Measurements from ENCODE around the gene ACR.

DNA sequence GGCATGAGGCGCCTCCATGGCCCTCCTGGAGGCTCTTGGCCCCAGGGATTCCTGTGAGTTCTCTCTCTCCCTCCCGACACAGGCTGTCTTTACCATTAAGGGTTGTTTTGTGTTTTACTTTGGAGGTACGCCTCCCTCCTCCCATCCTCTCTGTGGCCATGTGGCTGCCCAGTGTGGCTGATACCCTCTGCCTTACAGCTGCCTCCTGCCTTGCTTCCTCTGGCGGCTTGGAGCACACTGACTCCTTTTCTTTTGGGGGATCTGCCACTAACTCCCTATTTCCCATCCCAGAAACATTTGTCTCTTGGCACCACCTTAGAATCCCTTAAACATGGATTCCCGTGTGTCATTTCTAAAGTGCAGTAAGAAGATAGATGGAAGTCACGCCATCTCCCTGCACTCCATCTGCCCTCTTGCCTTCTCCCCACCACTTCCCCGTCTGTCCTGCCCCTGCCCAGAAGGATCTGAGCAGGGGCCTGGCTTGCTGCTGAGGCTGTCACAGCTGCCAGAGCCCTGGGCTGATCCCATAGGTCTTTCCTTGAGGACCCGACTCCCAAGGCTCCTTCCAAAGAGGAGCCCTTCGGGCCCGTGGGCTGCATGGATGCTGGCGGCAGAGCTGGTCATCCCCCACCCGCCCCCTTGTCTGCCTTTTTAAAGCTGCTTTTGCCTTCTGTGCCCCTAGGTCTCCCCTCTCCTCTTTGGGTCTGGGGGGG is 15.1 kb upstream of the ACR start:
- TF ChIP-seq, protein P1, sequence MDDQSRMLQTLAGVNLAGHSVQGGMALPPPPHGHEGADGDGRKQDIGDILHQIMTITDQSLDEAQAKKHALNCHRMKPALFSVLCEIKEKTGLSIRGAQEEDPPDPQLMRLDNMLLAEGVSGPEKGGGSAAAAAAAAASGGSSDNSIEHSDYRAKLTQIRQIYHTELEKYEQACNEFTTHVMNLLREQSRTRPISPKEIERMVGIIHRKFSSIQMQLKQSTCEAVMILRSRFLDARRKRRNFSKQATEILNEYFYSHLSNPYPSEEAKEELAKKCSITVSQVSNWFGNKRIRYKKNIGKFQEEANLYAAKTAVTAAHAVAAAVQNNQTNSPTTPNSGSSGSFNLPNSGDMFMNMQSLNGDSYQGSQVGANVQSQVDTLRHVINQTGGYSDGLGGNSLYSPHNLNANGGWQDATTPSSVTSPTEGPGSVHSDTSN (IDR thresholded peaks at IDR 0.05): no peak
- no peak for TF ChIP-seq EZH2phosphoT487 (IDR thresholded peaks at IDR 0.05; ENCODE audit: borderline replicate concordance, low read depth)
- TF ChIP-seq FOXJ3 (CRISPR knock-in tag; IDR thresholded peaks at IDR 0.05): no peak
- TF ChIP-seq MAX (IDR thresholded peaks at IDR 0.05; ENCODE audit: low read depth): no peak
- no peak for TF ChIP-seq POLR2AphosphoS5 (IDR thresholded peaks at IDR 0.05; ENCODE audit: low read depth, low read length)
- TF ChIP-seq, protein P2, sequence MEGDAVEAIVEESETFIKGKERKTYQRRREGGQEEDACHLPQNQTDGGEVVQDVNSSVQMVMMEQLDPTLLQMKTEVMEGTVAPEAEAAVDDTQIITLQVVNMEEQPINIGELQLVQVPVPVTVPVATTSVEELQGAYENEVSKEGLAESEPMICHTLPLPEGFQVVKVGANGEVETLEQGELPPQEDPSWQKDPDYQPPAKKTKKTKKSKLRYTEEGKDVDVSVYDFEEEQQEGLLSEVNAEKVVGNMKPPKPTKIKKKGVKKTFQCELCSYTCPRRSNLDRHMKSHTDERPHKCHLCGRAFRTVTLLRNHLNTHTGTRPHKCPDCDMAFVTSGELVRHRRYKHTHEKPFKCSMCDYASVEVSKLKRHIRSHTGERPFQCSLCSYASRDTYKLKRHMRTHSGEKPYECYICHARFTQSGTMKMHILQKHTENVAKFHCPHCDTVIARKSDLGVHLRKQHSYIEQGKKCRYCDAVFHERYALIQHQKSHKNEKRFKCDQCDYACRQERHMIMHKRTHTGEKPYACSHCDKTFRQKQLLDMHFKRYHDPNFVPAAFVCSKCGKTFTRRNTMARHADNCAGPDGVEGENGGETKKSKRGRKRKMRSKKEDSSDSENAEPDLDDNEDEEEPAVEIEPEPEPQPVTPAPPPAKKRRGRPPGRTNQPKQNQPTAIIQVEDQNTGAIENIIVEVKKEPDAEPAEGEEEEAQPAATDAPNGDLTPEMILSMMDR (IDR thresholded peaks at IDR 0.05): no peak
- no peak for TF ChIP-seq FOXM1 (IDR thresholded peaks at IDR 0.05; ENCODE audit: low read depth)
- no peak for TF ChIP-seq TEAD4 (IDR thresholded peaks at IDR 0.05; ENCODE audit: borderline replicate concordance, insufficient read depth)
- TF ChIP-seq ELF1 (IDR thresholded peaks at IDR 0.05): no peak
- TF ChIP-seq GABPA (IDR thresholded peaks at IDR 0.05; ENCODE audit: low read depth): no peak
- TF ChIP-seq, protein P3, sequence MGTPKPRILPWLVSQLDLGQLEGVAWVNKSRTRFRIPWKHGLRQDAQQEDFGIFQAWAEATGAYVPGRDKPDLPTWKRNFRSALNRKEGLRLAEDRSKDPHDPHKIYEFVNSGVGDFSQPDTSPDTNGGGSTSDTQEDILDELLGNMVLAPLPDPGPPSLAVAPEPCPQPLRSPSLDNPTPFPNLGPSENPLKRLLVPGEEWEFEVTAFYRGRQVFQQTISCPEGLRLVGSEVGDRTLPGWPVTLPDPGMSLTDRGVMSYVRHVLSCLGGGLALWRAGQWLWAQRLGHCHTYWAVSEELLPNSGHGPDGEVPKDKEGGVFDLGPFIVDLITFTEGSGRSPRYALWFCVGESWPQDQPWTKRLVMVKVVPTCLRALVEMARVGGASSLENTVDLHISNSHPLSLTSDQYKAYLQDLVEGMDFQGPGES (IDR thresholded peaks at IDR 0.05; ENCODE audit: low read depth, low read length): no peak
